Hepatocyte (in vitro differentiated cells): ENCODE measurements around the gene TDRD1.

Experiments used
- EZH2 ChIP-seq: fragments of 200-600 bp; sonication (generic); IDR thresholded peaks from 2 replicates; pipeline ENCODE4 v1.6.1; 2016; ENCODE audit warnings: antibody characterized with exemption, mild to moderate bottlenecking, borderline replicate concordance
- EZH2phosphoT487 ChIP-seq: fragments of 200-600 bp; sonication (generic); IDR thresholded peaks from one replicate; pipeline ENCODE4 v1.6.1; 2018; ENCODE audit warnings: antibody characterized with exemption, mild to moderate bottlenecking, low read depth, moderate library complexity; ENCODE audit not compliant: unreplicated experiment, severe bottlenecking
- TF ChIP-seq, protein P1 (sequence below): fragments of 200-600 bp; sonication (generic); IDR thresholded peaks from 2 replicates; pipeline ENCODE4 v1.5.1; 2016; ENCODE audit warnings: antibody characterized with exemption, mild to moderate bottlenecking; ENCODE audit not compliant: poor library complexity

DNA sequence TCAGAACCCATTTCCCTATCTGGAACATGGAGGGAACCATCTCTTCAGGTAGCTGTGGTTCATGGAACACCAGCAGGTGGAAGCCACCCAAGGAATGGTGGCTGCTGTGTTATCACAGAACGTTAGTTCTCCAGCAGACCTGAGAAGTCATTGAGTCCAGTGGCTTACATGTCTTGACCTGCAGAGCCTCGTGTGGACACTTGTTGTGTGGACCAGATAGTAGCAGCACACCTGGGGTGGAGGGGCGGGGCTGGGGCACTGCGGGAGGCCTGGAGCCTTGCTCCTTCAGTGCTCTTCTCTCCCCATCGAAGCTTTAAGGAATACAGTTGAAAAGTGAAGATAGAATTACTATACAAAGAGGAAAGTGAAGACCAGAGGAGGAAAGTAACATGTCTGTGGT, 102.3 kb downstream of the TDRD1 start:
- TF ChIP-seq, protein P1, sequence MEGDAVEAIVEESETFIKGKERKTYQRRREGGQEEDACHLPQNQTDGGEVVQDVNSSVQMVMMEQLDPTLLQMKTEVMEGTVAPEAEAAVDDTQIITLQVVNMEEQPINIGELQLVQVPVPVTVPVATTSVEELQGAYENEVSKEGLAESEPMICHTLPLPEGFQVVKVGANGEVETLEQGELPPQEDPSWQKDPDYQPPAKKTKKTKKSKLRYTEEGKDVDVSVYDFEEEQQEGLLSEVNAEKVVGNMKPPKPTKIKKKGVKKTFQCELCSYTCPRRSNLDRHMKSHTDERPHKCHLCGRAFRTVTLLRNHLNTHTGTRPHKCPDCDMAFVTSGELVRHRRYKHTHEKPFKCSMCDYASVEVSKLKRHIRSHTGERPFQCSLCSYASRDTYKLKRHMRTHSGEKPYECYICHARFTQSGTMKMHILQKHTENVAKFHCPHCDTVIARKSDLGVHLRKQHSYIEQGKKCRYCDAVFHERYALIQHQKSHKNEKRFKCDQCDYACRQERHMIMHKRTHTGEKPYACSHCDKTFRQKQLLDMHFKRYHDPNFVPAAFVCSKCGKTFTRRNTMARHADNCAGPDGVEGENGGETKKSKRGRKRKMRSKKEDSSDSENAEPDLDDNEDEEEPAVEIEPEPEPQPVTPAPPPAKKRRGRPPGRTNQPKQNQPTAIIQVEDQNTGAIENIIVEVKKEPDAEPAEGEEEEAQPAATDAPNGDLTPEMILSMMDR, result no peak
- TF ChIP-seq EZH2phosphoT487, result no peak
- no peak for TF ChIP-seq EZH2
